ENCODE results near the gene CIZ1.
A peak's percentile ranks its signal among the peaks of the same experiment; 100 is the strongest.

CIZ1 gene

GRCh38 chr9:128214571-128215490, 23.5 kb upstream of the CIZ1 start:
- DNase-seq, result no peak

- no peak for DNase-seq
Observed at GRCh38 chr9:128213746-128214497, 22.6 kb upstream of the CIZ1 start.

DNA sequence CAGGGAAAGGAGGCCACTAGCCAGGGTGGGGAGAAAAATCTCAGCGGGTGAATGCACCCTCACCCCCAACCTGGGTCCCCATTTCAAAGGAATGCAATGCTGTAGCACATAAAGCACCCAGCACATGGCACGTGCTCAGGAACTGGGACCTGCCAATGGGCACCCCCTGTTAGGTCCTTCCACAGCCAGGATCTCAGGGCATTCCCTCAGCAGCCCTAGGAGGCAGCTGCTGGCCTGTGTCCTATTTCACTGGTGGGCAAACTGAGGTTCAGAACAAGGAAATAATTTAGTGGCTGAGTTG, 20.6 kb upstream of the CIZ1 start:
- no peak for DNase-seq

GRCh38 chr9:128211186-128211980, 20.0 kb upstream of the CIZ1 start:
- DNase-seq, result no peak

GRCh38 chr9:128208946-128209669, 17.7 kb upstream of the CIZ1 start:
- DNase-seq, result no peak

GRCh38 chr9:128208386-128208785, 17.0 kb upstream of the CIZ1 start:
- no peak for DNase-seq

DNA sequence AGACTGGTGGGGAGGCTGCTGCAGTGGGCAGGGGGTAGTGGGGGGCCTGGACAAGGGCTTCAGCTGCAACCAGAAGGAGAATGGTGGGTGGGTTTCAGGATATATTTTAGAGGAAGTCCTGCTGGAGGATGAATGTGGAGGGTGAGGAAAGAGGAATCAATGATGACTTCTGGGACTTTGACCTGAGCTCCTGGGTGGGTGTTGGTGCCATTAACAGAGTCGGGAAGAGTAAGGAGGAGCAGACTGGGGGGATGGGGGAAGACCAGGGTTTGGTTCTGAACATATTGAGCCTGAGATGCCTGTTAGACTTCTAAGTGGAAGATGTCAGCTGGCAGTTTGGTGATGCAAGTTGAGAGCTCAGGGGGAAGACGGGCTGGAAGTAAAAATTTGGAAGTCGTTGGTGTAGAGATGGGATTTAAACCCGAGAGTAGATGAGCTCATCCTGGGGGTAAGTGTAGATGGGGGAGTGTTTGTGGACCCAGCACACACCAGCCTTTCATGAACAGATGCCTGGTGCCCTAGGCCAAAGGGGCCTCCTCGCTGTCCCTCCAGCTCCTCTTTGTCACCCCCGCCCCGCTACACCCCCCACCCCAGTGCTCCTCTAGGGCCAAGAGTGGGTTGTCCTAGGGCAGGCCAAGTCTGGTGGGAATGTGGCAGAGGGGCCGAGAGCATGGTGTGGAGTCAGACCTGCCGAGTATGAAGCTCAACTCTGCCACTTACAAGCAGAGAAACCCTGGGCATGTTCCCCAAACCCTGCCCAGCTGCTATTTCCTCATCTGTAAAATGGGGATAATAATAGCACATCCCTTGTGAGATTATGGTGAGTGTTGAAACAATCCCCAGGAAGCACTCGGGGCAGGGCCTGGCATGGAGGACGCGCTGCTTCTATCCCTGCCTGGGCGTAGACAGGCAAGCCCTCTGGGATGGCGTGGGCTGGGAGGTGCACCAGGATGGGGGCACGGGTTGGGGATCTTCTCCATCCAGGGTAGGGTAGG, 15.8 kb upstream of the CIZ1 start:
- DNase-seq, result no peak

GRCh38 chr9:128206484-128206883, 15.1 kb upstream of the CIZ1 start:
- no peak for DNase-seq

GRCh38 chr9:128205296-128205944, 14.0 kb upstream of the CIZ1 start:
- no peak for DNase-seq

GRCh38 chr9:128204858-128205257, 13.5 kb upstream of the CIZ1 start:
- DNase-seq, result no peak

- peak; percentile 33 to 90 (median 90) for DNase-seq
Observed at GRCh38 chr9:128203707-128204551, 12.6 kb upstream of the CIZ1 start.

- DNase-seq, result peak; percentile 72 to 84 (median 83)
Observed at GRCh38 chr9:128203024-128203706, 11.8 kb upstream of the CIZ1 start, which contains the start of gene DNM1. Gene DNM1 (plus strand): TSS chr9:128203379. CDS start chr9:128203471, 92 bp downstream.

DNA sequence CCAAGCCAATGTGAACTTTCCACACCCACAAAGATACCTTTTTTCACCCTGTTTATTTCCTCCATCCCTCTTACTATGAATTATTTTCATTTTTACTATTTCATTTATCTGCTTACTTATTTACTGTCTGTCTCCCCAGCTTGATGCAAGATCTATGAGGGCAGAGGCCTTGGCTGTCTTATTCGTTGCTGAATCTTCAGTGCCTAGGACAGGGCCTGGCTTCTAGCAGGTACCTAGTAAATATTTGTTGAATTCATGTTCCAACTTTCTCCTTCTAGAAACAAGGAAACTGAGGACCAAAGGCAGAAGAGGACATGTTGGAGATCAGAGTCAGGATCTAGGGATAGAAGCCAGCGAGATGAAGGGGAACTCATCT, 11.3 kb upstream of the CIZ1 start:
- no peak for DNase-seq

- peak in 2 of 3 experiments; percentile 16 to 41 for DNase-seq
Observed at GRCh38 chr9:128201441-128202369, 10.3 kb upstream of the CIZ1 start.

DNA sequence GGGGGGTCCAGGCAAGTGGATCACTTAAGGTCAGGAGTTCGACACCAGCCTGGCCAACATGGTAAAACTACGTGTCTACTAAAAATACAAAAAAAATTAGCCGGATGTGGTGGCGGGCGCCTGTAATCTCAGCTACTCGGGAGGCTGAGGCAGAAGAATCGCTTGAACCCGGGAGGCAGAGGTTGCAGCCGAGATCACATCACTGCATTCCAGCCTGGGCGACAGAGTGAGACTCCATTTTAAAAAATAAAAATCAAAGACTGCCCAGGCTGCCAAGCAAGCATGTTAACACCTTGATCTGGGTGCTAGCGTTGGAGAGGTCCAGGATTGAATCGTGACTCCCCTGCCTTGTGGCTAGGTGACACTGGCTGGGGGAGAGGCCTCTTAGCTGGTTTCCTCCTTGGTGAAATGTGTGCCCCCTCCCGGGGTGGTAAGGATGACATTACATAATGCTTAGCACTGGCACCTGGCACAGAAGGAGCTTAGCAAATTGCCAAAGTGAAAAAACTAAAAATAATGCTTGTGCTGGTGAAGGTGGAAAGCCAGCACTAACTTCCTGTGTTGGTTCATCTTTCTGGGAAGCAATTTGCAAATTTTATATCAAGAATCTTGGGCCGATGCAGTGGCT, 2.2 kb upstream of the CIZ1 start:
- no peak for DNase-seq

GRCh38 chr9:128192601-128193371, 1.4 kb upstream of the CIZ1 start:
- peak in 1 of 3 experiments; percentile 80 for DNase-seq

All from NCI-H1417 (cell line).